NCI-H2196 (cell line): Measurements from ENCODE around the gene TOMM34.

Experiments
- DNase-seq: peaks from one replicate; lab custom pipeline; 2025; ENCODE audit not compliant: unreplicated experiment; lab: John Stamatoyannopoulos, UW

TOMM34 gene

DNA sequence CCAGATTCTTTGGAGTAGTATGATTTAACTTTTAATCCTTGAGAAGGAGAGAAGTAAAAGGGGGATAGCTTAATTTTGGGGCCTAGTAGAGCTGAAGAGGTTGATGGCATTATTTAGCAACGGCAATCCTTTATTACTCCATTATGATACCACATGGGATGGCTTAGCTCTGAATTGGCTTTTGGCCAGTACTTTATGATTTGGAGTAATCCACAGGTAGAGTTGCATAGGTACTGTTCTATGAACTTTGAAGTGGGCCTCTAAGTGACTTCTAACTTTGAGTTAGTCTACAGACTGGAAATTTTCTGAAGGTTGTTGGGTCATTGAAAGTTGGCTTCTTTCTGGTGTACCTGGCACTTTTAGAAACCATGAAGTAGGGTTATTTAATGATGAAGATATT, 63.1 kb downstream of the TOMM34 start:
- no peak for DNase-seq

DNA sequence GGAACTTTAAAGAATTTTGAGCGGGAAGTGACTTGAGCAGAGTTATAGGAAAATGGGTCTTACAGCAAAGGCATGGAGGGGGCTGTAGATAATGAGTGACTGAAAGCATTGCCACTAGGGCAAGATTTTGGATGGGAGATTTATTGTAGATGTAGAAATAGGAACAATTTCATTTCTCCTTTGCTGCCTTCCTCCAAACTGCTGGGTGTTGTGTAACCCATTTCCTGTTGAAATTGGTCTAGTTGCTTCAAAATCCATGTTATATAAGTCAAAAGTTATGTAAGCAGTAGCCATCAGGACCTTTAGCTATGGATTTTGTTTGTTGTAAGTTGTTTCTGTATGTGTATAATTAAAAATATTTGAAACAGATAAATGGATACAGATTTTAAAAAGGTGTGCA, 63.6 kb downstream of the TOMM34 start:
- DNase-seq = no peak

DNA sequence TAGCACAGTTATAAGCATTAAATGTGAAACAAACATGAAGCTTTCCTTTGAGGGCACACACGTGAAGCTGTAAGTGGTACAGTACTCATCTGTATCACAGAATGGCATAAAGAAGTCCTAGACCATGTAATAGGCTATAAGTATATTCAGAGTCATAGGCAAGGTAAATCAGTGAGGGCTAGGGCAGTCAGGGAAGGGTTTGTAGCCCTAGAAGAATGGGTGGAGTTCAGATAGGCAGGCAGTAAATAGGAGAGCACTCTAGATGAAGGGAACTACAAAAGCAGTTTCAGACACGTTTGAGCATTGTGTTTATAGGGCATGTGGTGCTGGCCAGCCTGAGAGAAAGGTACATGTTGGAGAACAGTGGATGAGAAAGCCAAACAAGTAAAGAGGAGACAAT, 65.2 kb downstream of the TOMM34 start:
- DNase-seq = no peak
